ENCODE results near the gene POLA1.

POLA1 gene

GRCh38 chrX:25003066-25003849 is 309.5 kb downstream of the POLA1 start:
- peaks cover 10% of the 10 kb centered on the region for H3K27me3 ChIP-seq (replicated peaks; ENCODE audit: control insufficient read depth, insufficient read depth, low read length, poor library complexity, severe bottlenecking)
- H3K4me1 ChIP-seq (ENCODE audit: control insufficient read depth, insufficient read depth, low read length, poor library complexity, severe bottlenecking), result no peaks in the 10 kb centered on the region

GRCh38 chrX:25004040-25004439 is 310.3 kb downstream of the POLA1 start:
- Histone ChIP-seq H3K27ac (ENCODE audit: insufficient read depth, low read length, poor library complexity, severe bottlenecking) (no peak overlapping the region), H3K36me3 (ENCODE audit: control insufficient read depth, insufficient read depth, low read length) (no peaks in the 10 kb centered on the region), H3K9me3 (ENCODE audit: control insufficient read depth, low read length) (no peaks in the 10 kb centered on the region), H3K27me3 (replicated peaks; ENCODE audit: control insufficient read depth, insufficient read depth, low read length, poor library complexity, severe bottlenecking) (peaks cover 17% of the 10 kb centered on the region), H3K4me1 (ENCODE audit: control insufficient read depth, insufficient read depth, low read length, poor library complexity, severe bottlenecking) (no peaks in the 10 kb centered on the region), H3K4me3 (ENCODE audit: insufficient read depth, low read depth, low read length, poor library complexity, severe bottlenecking) (no peak overlapping the region)
- no peak for DNase-seq

More at GRCh38 chrX:25003066-25003849, 309.5 kb downstream of the POLA1 start:
- DNase-seq, result no peak
- Histone ChIP-seq H3K9me3 (ENCODE audit: control insufficient read depth, low read length) (no peaks in the 10 kb centered on the region), H3K4me3 (ENCODE audit: insufficient read depth, low read depth, low read length, poor library complexity, severe bottlenecking) (no peak overlapping the region), H3K27ac (ENCODE audit: insufficient read depth, low read length, poor library complexity, severe bottlenecking) (no peak overlapping the region), H3K36me3 (ENCODE audit: control insufficient read depth, insufficient read depth, low read length) (no peaks in the 10 kb centered on the region)

- H3K4me1 ChIP-seq (ENCODE audit: control insufficient read depth, insufficient read depth, low read length, poor library complexity, severe bottlenecking), result no peaks in the 10 kb centered on the region
- no peak overlapping the region for H3K4me3 ChIP-seq (ENCODE audit: insufficient read depth, low read depth, low read length, poor library complexity, severe bottlenecking)
- H3K27ac ChIP-seq (ENCODE audit: insufficient read depth, low read length, poor library complexity, severe bottlenecking), result no peak overlapping the region
- peaks cover 17% of the 10 kb centered on the region for H3K27me3 ChIP-seq (replicated peaks; ENCODE audit: control insufficient read depth, insufficient read depth, low read length, poor library complexity, severe bottlenecking)
- H3K9me3 ChIP-seq (ENCODE audit: control insufficient read depth, low read length), result no peaks in the 10 kb centered on the region
- DNase-seq, result no peak
- H3K36me3 ChIP-seq (ENCODE audit: control insufficient read depth, insufficient read depth, low read length), result no peaks in the 10 kb centered on the region
Observed at GRCh38 chrX:25004485-25005032, 310.8 kb downstream of the POLA1 start.

- no peaks in the 10 kb centered on the region for H3K36me3 ChIP-seq (ENCODE audit: control insufficient read depth, insufficient read depth, low read length)
- peaks cover 17% of the 10 kb centered on the region for H3K27me3 ChIP-seq (replicated peaks; ENCODE audit: control insufficient read depth, insufficient read depth, low read length, poor library complexity, severe bottlenecking)
- no peak overlapping the region for H3K4me3 ChIP-seq (ENCODE audit: insufficient read depth, low read depth, low read length, poor library complexity, severe bottlenecking)
Observed at GRCh38 chrX:25005034-25005381, 311.3 kb downstream of the POLA1 start.

GRCh38 chrX:25005382-25006185 is 311.9 kb downstream of the POLA1 start:
- Histone ChIP-seq H3K36me3 (ENCODE audit: control insufficient read depth, insufficient read depth, low read length) (no peaks in the 10 kb centered on the region), H3K27me3 (replicated peaks; ENCODE audit: control insufficient read depth, insufficient read depth, low read length, poor library complexity, severe bottlenecking) (peaks cover 17% of the 10 kb centered on the region)

More at GRCh38 chrX:25005034-25005381, 311.3 kb downstream of the POLA1 start:
- no peaks in the 10 kb centered on the region for H3K4me1 ChIP-seq (ENCODE audit: control insufficient read depth, insufficient read depth, low read length, poor library complexity, severe bottlenecking)
- no peaks in the 10 kb centered on the region for H3K9me3 ChIP-seq (ENCODE audit: control insufficient read depth, low read length)
- no peak for DNase-seq
- H3K27ac ChIP-seq (ENCODE audit: insufficient read depth, low read length, poor library complexity, severe bottlenecking), result no peak overlapping the region

GRCh38 chrX:25006586-25007058 is 312.9 kb downstream of the POLA1 start:
- Histone ChIP-seq H3K9me3 (ENCODE audit: control insufficient read depth, low read length) (no peaks in the 10 kb centered on the region), H3K4me1 (ENCODE audit: control insufficient read depth, insufficient read depth, low read length, poor library complexity, severe bottlenecking) (no peaks in the 10 kb centered on the region), H3K27ac (ENCODE audit: insufficient read depth, low read length, poor library complexity, severe bottlenecking) (no peak overlapping the region), H3K4me3 (ENCODE audit: insufficient read depth, low read depth, low read length, poor library complexity, severe bottlenecking) (no peak overlapping the region), H3K36me3 (ENCODE audit: control insufficient read depth, insufficient read depth, low read length) (no peaks in the 10 kb centered on the region), H3K27me3 (replicated peaks; ENCODE audit: control insufficient read depth, insufficient read depth, low read length, poor library complexity, severe bottlenecking) (peaks cover 18% of the 10 kb centered on the region)
- DNase-seq, result no peak

More at GRCh38 chrX:25005382-25006185, 311.9 kb downstream of the POLA1 start:
- Histone ChIP-seq H3K9me3 (ENCODE audit: control insufficient read depth, low read length) (no peaks in the 10 kb centered on the region), H3K4me1 (ENCODE audit: control insufficient read depth, insufficient read depth, low read length, poor library complexity, severe bottlenecking) (no peaks in the 10 kb centered on the region), H3K27ac (ENCODE audit: insufficient read depth, low read length, poor library complexity, severe bottlenecking) (no peak overlapping the region), H3K4me3 (ENCODE audit: insufficient read depth, low read depth, low read length, poor library complexity, severe bottlenecking) (no peak overlapping the region)
- no peak for DNase-seq

GRCh38 chrX:25007059-25008053 is 313.6 kb downstream of the POLA1 start:
- H3K9me3 ChIP-seq (ENCODE audit: control insufficient read depth, low read length), result no peaks in the 10 kb centered on the region
- no peaks in the 10 kb centered on the region for H3K36me3 ChIP-seq (ENCODE audit: control insufficient read depth, insufficient read depth, low read length)
- DNase-seq, result no peak
- H3K27ac ChIP-seq (ENCODE audit: insufficient read depth, low read length, poor library complexity, severe bottlenecking), result no peak overlapping the region
- no peaks in the 10 kb centered on the region for H3K4me1 ChIP-seq (ENCODE audit: control insufficient read depth, insufficient read depth, low read length, poor library complexity, severe bottlenecking)
- peaks cover 25% of the 10 kb centered on the region for H3K27me3 ChIP-seq (replicated peaks; ENCODE audit: control insufficient read depth, insufficient read depth, low read length, poor library complexity, severe bottlenecking)
- no peak overlapping the region for H3K4me3 ChIP-seq (ENCODE audit: insufficient read depth, low read depth, low read length, poor library complexity, severe bottlenecking)

- no peaks in the 10 kb centered on the region for H3K36me3 ChIP-seq (ENCODE audit: control insufficient read depth, insufficient read depth, low read length)
- no peak overlapping the region for H3K4me3 ChIP-seq (ENCODE audit: insufficient read depth, low read depth, low read length, poor library complexity, severe bottlenecking)
- H3K9me3 ChIP-seq (ENCODE audit: control insufficient read depth, low read length), result no peaks in the 10 kb centered on the region
- no peaks in the 10 kb centered on the region for H3K4me1 ChIP-seq (ENCODE audit: control insufficient read depth, insufficient read depth, low read length, poor library complexity, severe bottlenecking)
- peaks cover 30% of the 10 kb centered on the region for H3K27me3 ChIP-seq (replicated peaks; ENCODE audit: control insufficient read depth, insufficient read depth, low read length, poor library complexity, severe bottlenecking)
- DNase-seq, result no peak
- no peak overlapping the region for H3K27ac ChIP-seq (ENCODE audit: insufficient read depth, low read length, poor library complexity, severe bottlenecking)
Observed at GRCh38 chrX:25009407-25009806, 315.7 kb downstream of the POLA1 start.

- H3K4me1 ChIP-seq (ENCODE audit: control insufficient read depth, insufficient read depth, low read length, poor library complexity, severe bottlenecking), result no peaks in the 10 kb centered on the region
- DNase-seq, result no peak
- no peaks in the 10 kb centered on the region for H3K9me3 ChIP-seq (ENCODE audit: control insufficient read depth, low read length)
- H3K36me3 ChIP-seq (ENCODE audit: control insufficient read depth, insufficient read depth, low read length), result no peaks in the 10 kb centered on the region
- no peak overlapping the region for H3K27ac ChIP-seq (ENCODE audit: insufficient read depth, low read length, poor library complexity, severe bottlenecking)
- peaks cover 30% of the 10 kb centered on the region for H3K27me3 ChIP-seq (replicated peaks; ENCODE audit: control insufficient read depth, insufficient read depth, low read length, poor library complexity, severe bottlenecking)
- H3K4me3 ChIP-seq (ENCODE audit: insufficient read depth, low read depth, low read length, poor library complexity, severe bottlenecking), result no peak overlapping the region
Observed at GRCh38 chrX:25010784-25011588, 317.3 kb downstream of the POLA1 start.

Measured in effector memory CD4-positive, alpha-beta T cell (primary cell).